Activated T-cell treated with anti-CD3 and anti-CD28 coated beads, Interleukin-2, amount 50 U/mL, for 72 hours (primary cell): Measurements from ENCODE around the gene APLF. TPM values are rescaled to one million over a fixed set of nuclear protein-coding genes. Genes with fewer than 3 reads are reported as not detected.
A peak's percentile ranks its signal among the peaks of the same experiment; 100 is the strongest.

Experiments used
- ATAC-seq, 2 donors: fragments of 150-1000 bp; cut with Tn5 transposase; replicated peaks in 1 of 2; 2 replicates each; pipeline ENCODE4 v1.10.0; 2021; ENCODE audit warnings: moderate library complexity in 2 of 2, mild to moderate bottlenecking in 1 of 2
- DNase-seq, 2 donors: peaks; one replicate each; pipeline ENCODE4 v3.0.0; 2021 to 2022; ENCODE audit warnings: mixed read lengths in 1 of 2
- H3K27ac Mint-ChIP-seq: one replicate; pipeline ENCODE4 v1.8.0; 2022; ENCODE audit warnings: mild to moderate bottlenecking, moderate library complexity, mixed read lengths
- H3K27me3 Mint-ChIP-seq: one replicate; pipeline ENCODE4 v1.8.0; 2022; ENCODE audit warnings: low read depth, mixed read lengths
- H3K36me3 Mint-ChIP-seq, 2 donors: one replicate each; pipeline ENCODE4 v1.8.0; 2022; ENCODE audit warnings: mixed read lengths in 2 of 2, mild to moderate bottlenecking in 1 of 2; ENCODE audit not compliant: insufficient read depth in 2 of 2
- H3K4me1 Mint-ChIP-seq: one replicate; pipeline ENCODE4 v1.8.0; 2022; ENCODE audit warnings: low read depth, mixed read lengths
- H3K4me3 Mint-ChIP-seq, 2 donors: one replicate each; pipeline ENCODE4 v1.8.0; 2022; ENCODE audit warnings: mild to moderate bottlenecking in 2 of 2, mixed read lengths in 2 of 2, moderate library complexity in 2 of 2
- H3K9me3 Mint-ChIP-seq, 2 donors: one replicate each; pipeline ENCODE4 v1.8.0; 2022; ENCODE audit warnings: mixed read lengths in 2 of 2
- total RNA-seq, 2 donors: library from RNA; stranded (reverse); gene quantifications; one replicate each; pipeline ENCODE4 v1.2.3, GENCODE V29; 2022

Gene APLF
- total RNA-seq, 2 donors from 2014 or later, result 5.5 to 5.7 TPM

GRCh38 chr2:68448671-68449653 lies 18.4 kb upstream of the APLF start:
- H3K27me3 Mint-ChIP-seq, result no peaks in the 10 kb centered on the region
- no peaks in the 10 kb centered on the region for H3K9me3 Mint-ChIP-seq
- peaks cover 11% of the 10 kb centered on the region for H3K4me1 Mint-ChIP-seq
- H3K4me3 Mint-ChIP-seq, result no peak overlapping the region
- peak; percentile 43 to 76 for ATAC-seq
- no peak for DNase-seq
- H3K27ac Mint-ChIP-seq, result no peak overlapping the region
- no peaks in the 10 kb centered on the region for H3K36me3 Mint-ChIP-seq

- H3K27ac Mint-ChIP-seq, result no peak overlapping the region
These were observed 15.1 kb upstream of the APLF start for GRCh38 chr2:68452158-68452900.

DNA sequence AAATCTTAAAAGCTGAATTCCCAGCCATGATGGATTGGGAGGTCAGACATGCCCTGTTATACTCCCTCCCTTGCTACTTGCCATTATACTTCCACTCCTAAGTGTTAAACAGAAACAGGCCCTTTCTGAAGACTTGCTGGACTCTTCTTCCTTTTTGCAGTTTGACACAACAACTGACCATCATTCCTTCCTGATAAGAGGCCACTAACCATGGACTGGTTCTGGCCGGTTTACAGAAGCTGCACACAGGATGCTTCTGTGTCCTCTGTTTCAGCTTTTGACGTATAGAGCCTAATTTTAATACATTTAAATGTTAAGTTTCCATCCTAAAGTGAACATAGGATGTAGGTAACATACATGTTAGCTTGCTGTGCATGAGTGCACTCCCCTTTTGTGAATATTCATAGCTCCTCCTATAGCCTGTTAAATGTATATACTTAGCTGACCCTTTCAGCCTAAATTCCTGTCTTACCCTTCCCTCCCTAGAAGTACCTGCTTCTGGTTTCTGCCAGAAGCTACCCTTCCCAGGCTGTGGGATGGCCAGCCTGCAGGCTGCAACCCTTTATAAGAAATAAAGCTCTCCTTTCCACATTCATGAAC lies 13.5 kb upstream of the APLF start:
- DNase-seq (no peak), ATAC-seq (no peak)
- Mint-ChIP-seq H3K9me3 (no peaks in the 10 kb centered on the region), H3K27me3 (no peaks in the 10 kb centered on the region), H3K27ac (peak overlapping the region; percentile 22), H3K4me3 (no peak overlapping the region), H3K4me1 (peaks cover 15% of the 10 kb centered on the region), H3K36me3 (no peaks in the 10 kb centered on the region)

More at GRCh38 chr2:68452158-68452900, 15.1 kb upstream of the APLF start:
- Mint-ChIP-seq H3K4me3 (no peak overlapping the region), H3K36me3 (no peaks in the 10 kb centered on the region), H3K9me3 (no peaks in the 10 kb centered on the region), H3K4me1 (peaks cover 15% of the 10 kb centered on the region), H3K27me3 (no peaks in the 10 kb centered on the region)
- peak; percentile 15 to 19 for ATAC-seq
- no peak for DNase-seq

- Mint-ChIP-seq H3K4me3 (no peak overlapping the region), H3K36me3 (no peaks in the 10 kb centered on the region), H3K4me1 (peaks cover 15% of the 10 kb centered on the region), H3K9me3 (no peaks in the 10 kb centered on the region), H3K27ac (no peak overlapping the region), H3K27me3 (no peaks in the 10 kb centered on the region)
- no peak for ATAC-seq
- no peak for DNase-seq
These were observed 12.7 kb upstream of the APLF start for GRCh38 chr2:68454719-68455118.

- H3K36me3 Mint-ChIP-seq, result no peaks in the 10 kb centered on the region
- no peak overlapping the region for H3K4me3 Mint-ChIP-seq
- ATAC-seq (no peak), DNase-seq (no peak)
- no peaks in the 10 kb centered on the region for H3K27me3 Mint-ChIP-seq
- H3K9me3 Mint-ChIP-seq, result no peaks in the 10 kb centered on the region
- peaks cover 15% of the 10 kb centered on the region for H3K4me1 Mint-ChIP-seq
- no peak overlapping the region for H3K27ac Mint-ChIP-seq
These were observed 11.2 kb upstream of the APLF start for GRCh38 chr2:68456198-68456597.

- H3K4me1 Mint-ChIP-seq, result peaks cover 5% of the 10 kb centered on the region
- no peaks in the 10 kb centered on the region for H3K36me3 Mint-ChIP-seq
- no peak overlapping the region for H3K27ac Mint-ChIP-seq
- no peaks in the 10 kb centered on the region for H3K27me3 Mint-ChIP-seq
- ATAC-seq (no peak), DNase-seq (no peak)
- no peak overlapping the region for H3K4me3 Mint-ChIP-seq
- H3K9me3 Mint-ChIP-seq, result no peaks in the 10 kb centered on the region
These were observed 8.4 kb upstream of the APLF start for GRCh38 chr2:68458981-68459380.

DNA sequence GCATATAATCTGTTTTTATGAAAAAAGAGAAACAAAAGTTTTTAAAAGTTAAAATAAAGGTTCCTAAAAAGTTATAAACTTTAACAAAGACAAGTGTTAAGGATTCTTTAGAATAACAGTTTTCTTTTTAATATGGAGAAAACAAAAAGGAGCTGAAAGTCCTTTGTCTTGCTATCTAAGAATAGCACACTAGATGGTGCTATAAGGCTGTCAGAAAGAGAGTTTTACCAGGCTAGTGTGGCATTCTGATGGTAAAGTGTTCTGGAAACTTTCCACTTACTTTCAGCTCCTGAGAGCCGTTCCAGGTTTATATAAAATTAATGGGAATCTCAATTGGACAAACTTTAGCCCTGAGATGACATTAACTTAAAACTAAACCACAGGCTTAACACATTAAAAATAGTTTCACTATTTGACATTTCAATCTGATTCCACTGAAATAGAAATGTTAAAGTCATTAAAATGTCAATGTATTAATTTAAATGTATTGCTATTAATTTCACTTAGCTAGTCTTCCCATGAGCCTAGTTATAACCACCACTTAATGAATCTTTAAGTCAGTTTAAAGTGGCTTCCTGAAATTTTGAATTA lies 4.0 kb upstream of the APLF start:
- Mint-ChIP-seq H3K27ac (no peak overlapping the region), H3K4me3 (no peak overlapping the region), H3K9me3 (no peaks in the 10 kb centered on the region), H3K4me1 (peaks cover 27% of the 10 kb centered on the region), H3K27me3 (no peaks in the 10 kb centered on the region), H3K36me3 (peaks cover 2 to 4% of the 10 kb centered on the region in 2 donors)
- ATAC-seq, result no peak
- no peak for DNase-seq

- ATAC-seq (peak in 1 of 2 donors; percentile 5), DNase-seq (no peak)
- H3K4me1 Mint-ChIP-seq, result peaks cover 40% of the 10 kb centered on the region
- peak overlapping the region in 1 of 2 donors; percentile 47 for H3K4me3 Mint-ChIP-seq
- no peak overlapping the region for H3K27ac Mint-ChIP-seq
- peaks cover 2 to 4% of the 10 kb centered on the region in 2 donors for H3K36me3 Mint-ChIP-seq
- H3K9me3 Mint-ChIP-seq, result no peaks in the 10 kb centered on the region
- H3K27me3 Mint-ChIP-seq, result no peaks in the 10 kb centered on the region
These were observed 2.7 kb upstream of the APLF start for GRCh38 chr2:68464651-68465050.

GRCh38 chr2:68465081-68465916 lies 2.1 kb upstream of the APLF start:
- peak; percentile 46 to 57 for ATAC-seq
- peak overlapping the region; percentile 97 for H3K27ac Mint-ChIP-seq

GRCh38 chr2:68466361-68466777 lies 1.0 kb upstream of the APLF start:
- Mint-ChIP-seq H3K27me3 (no peaks in the 10 kb centered on the region), H3K4me1 (peaks cover 47% of the 10 kb centered on the region), H3K9me3 (no peaks in the 10 kb centered on the region), H3K4me3 (peak overlapping the region; percentile 98 to 99), H3K27ac (peak overlapping the region; percentile 97), H3K36me3 (peaks cover 2 to 4% of the 10 kb centered on the region in 2 donors)
- DNase-seq (peak; percentile 69 to 82), ATAC-seq (peak; percentile 26 to 36)

More at GRCh38 chr2:68465081-68465916, 2.1 kb upstream of the APLF start:
- DNase-seq, result peak; percentile 68 to 74
- H3K36me3 Mint-ChIP-seq, result peaks cover 2 to 4% of the 10 kb centered on the region in 2 donors
- no peaks in the 10 kb centered on the region for H3K9me3 Mint-ChIP-seq
- H3K4me3 Mint-ChIP-seq, result peak overlapping the region; percentile 98 to 99
- H3K4me1 Mint-ChIP-seq, result peaks cover 46% of the 10 kb centered on the region
- no peaks in the 10 kb centered on the region for H3K27me3 Mint-ChIP-seq

DNA sequence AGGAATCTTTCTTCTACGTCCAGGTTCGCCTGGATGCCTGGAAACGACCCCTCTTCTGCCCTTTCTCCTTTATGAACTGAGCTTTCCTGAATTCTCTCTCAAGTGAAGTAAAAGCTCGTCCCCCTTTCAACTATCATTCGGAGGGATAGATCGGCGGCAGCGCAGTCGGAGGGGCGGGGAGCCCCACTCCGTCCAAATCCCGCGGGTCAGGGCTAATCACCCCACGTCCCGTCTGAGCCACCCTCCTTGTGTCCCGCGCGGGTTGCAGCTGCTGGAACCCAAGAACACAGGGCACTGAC lies 658 bp upstream of the APLF start:
- Mint-ChIP-seq H3K36me3 (peaks cover 2 to 4% of the 10 kb centered on the region in 2 donors), H3K4me1 (peaks cover 47% of the 10 kb centered on the region), H3K4me3 (peak overlapping the region; percentile 98 to 99), H3K27me3 (no peaks in the 10 kb centered on the region), H3K9me3 (no peaks in the 10 kb centered on the region), H3K27ac (peak overlapping the region; percentile 97)
- peak in 1 of 2 donors; percentile 10 for ATAC-seq
- DNase-seq, result no peak

- H3K9me3 Mint-ChIP-seq, result no peaks in the 10 kb centered on the region
- no peaks in the 10 kb centered on the region for H3K27me3 Mint-ChIP-seq
- peaks cover 2 to 4% of the 10 kb centered on the region in 2 donors for H3K36me3 Mint-ChIP-seq
- H3K4me1 Mint-ChIP-seq, result peaks cover 62% of the 10 kb centered on the region
- ATAC-seq (no peak), DNase-seq (no peak)
- H3K4me3 Mint-ChIP-seq, result peak overlapping the region; percentile 98 to 99
- peak overlapping the region; percentile 72 for H3K27ac Mint-ChIP-seq
These were observed 1.4 kb downstream of the APLF start for GRCh38 chr2:68468801-68469200.
